ENCODE data around the gene NVL.
A peak's percentile ranks its signal among the peaks of the same experiment; 100 is the strongest.

NVL gene

GRCh38 chr1:224348137-224348536, 18.2 kb upstream of the NVL start:
- TF ChIP-seq CSDC2 (CRISPR knock-in tag; IDR thresholded peaks at IDR 0.05) (no peak), CSRNP3 (CRISPR knock-in tag; IDR thresholded peaks at IDR 0.05) (no peak), TOX (CRISPR knock-in tag; IDR thresholded peaks at IDR 0.05; ENCODE audit: borderline replicate concordance) (no peak), ZNF565 (CRISPR knock-in tag; conservative IDR thresholded peaks at IDR 0.05; ENCODE audit: low read depth) (no peak), ISL1 (CRISPR knock-in tag; IDR thresholded peaks at IDR 0.05) (no peak), GLIS3 (CRISPR knock-in tag; IDR thresholded peaks at IDR 0.05) (no peak), ZNF8 (CRISPR knock-in tag; IDR thresholded peaks at IDR 0.05) (no peak), ZFP30 (CRISPR knock-in tag; IDR thresholded peaks at IDR 0.05) (no peak), ARNTL (CRISPR knock-in tag; IDR thresholded peaks at IDR 0.05; ENCODE audit: borderline replicate concordance, low read depth) (no peak), RARB (CRISPR knock-in tag; IDR thresholded peaks at IDR 0.05) (no peak), PPARA (CRISPR knock-in tag; IDR thresholded peaks at IDR 0.05; ENCODE audit: borderline replicate concordance) (no peak), PATZ1 (CRISPR knock-in tag; IDR thresholded peaks at IDR 0.05; ENCODE audit: borderline replicate concordance) (no peak)
- no peak for ATAC-seq

- ATAC-seq: no peak
- TF ChIP-seq PATZ1 (CRISPR knock-in tag; IDR thresholded peaks at IDR 0.05; ENCODE audit: borderline replicate concordance): no peak
- TF ChIP-seq ARNTL (CRISPR knock-in tag; IDR thresholded peaks at IDR 0.05; ENCODE audit: borderline replicate concordance, low read depth): no peak
- TF ChIP-seq ZNF70 (CRISPR knock-in tag; IDR thresholded peaks at IDR 0.05): no peak
- TF ChIP-seq CSDC2 (CRISPR knock-in tag; IDR thresholded peaks at IDR 0.05): no peak
- TF ChIP-seq PPARA (CRISPR knock-in tag; IDR thresholded peaks at IDR 0.05; ENCODE audit: borderline replicate concordance): no peak
- no peak for TF ChIP-seq ESRRG (CRISPR knock-in tag; IDR thresholded peaks at IDR 0.05)
- TF ChIP-seq CSRNP3 (CRISPR knock-in tag; IDR thresholded peaks at IDR 0.05): no peak
- TF ChIP-seq ZNF8 (CRISPR knock-in tag; IDR thresholded peaks at IDR 0.05): no peak
- no peak for TF ChIP-seq GLIS3 (CRISPR knock-in tag; IDR thresholded peaks at IDR 0.05)
- TF ChIP-seq ZFP3 (CRISPR knock-in tag; IDR thresholded peaks at IDR 0.05): no peak
- TF ChIP-seq, protein P1, sequence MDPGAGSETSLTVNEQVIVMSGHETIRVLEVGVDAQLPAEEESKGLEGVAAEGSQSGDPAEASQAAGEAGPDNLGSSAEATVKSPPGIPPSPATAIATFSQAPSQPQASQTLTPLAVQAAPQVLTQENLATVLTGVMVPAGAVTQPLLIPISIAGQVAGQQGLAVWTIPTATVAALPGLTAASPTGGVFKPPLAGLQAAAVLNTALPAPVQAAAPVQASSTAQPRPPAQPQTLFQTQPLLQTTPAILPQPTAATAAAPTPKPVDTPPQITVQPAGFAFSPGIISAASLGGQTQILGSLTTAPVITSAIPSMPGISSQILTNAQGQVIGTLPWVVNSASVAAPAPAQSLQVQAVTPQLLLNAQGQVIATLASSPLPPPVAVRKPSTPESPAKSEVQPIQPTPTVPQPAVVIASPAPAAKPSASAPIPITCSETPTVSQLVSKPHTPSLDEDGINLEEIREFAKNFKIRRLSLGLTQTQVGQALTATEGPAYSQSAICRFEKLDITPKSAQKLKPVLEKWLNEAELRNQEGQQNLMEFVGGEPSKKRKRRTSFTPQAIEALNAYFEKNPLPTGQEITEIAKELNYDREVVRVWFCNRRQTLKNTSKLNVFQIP (CRISPR knock-in tag; IDR thresholded peaks at IDR 0.05; ENCODE audit: borderline replicate concordance, low read depth): no peak; the same call in 1 of the 2 replicates
- no peak for TF ChIP-seq ZFP30 (CRISPR knock-in tag; IDR thresholded peaks at IDR 0.05)
- TF ChIP-seq, protein P2, sequence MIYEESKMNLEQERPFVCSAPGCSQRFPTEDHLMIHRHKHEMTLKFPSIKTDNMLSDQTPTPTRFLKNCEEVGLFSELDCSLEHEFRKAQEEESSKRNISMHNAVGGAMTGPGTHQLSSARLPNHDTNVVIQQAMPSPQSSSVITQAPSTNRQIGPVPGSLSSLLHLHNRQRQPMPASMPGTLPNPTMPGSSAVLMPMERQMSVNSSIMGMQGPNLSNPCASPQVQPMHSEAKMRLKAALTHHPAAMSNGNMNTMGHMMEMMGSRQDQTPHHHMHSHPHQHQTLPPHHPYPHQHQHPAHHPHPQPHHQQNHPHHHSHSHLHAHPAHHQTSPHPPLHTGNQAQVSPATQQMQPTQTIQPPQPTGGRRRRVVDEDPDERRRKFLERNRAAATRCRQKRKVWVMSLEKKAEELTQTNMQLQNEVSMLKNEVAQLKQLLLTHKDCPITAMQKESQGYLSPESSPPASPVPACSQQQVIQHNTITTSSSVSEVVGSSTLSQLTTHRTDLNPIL (CRISPR knock-in tag; IDR thresholded peaks at IDR 0.05; ENCODE audit: low read depth): no peak
- no peak for TF ChIP-seq OSR1 (CRISPR knock-in tag; IDR thresholded peaks at IDR 0.05)
- TF ChIP-seq SNAI2 (CRISPR knock-in tag; IDR thresholded peaks at IDR 0.05): no peak
- no peak for TF ChIP-seq TCF4 (CRISPR knock-in tag; IDR thresholded peaks at IDR 0.05; ENCODE audit: borderline replicate concordance)
These were observed 13.7 kb upstream of the NVL start for GRCh38 chr1:224343679-224344078.

- ATAC-seq: peak; percentile 91
These were observed 10.7 kb upstream of the NVL start for GRCh38 chr1:224340453-224341384.
